A375 (cell line): ENCODE data around the gene MAPT. TPM values are rescaled to one million over a fixed set of nuclear protein-coding genes. Genes with fewer than 3 reads are reported as not detected.

Experiments used
- small RNA-seq: library from RNA; depleted of rRNA; stranded (forward); fragments of <200 nt; gene quantifications from one replicate; pipeline ENCODE3, GENCODE V24; 2014
- total RNA-seq: library from RNA; depleted of rRNA; stranded (reverse); fragments of >200 nt; shearing (Covaris generic); gene quantifications from 2 replicates; pipeline ENCODE4 v1.2.3, GENCODE V29; 2014; rRNA removed

Gene MAPT
- 0.88 and 3.1 TPM in 2 replicates for total RNA-seq

DNA sequence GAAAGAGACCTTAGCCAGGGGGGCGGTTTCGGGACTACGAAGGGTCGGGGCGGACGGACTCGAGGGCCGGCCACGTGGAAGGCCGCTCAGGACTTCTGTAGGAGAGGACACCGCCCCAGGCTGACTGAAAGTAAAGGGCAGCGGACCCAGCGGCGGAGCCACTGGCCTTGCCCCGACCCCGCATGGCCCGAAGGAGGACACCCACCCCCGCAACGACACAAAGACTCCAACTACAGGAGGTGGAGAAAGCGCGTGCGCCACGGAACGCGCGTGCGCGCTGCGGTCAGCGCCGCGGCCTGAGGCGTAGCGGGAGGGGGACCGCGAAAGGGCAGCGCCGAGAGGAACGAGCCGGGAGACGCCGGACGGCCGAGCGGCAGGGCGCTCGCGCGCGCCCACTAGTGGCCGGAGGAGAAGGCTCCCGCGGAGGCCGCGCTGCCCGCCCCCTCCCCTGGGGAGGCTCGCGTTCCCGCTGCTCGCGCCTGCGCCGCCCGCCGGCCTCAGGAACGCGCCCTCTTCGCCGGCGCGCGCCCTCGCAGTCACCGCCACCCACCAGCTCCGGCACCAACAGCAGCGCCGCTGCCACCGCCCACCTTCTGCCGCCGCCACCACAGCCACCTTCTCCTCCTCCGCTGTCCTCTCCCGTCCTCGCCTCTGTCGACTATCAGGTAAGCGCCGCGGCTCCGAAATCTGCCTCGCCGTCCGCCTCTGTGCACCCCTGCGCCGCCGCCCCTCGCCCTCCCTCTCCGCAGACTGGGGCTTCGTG is at the start of gene MAPT:
Gene MAPT, plus strand, starts transcription at position 533 of the 763 bp plus-strand sequence. CDS start 67,784 bp downstream, outside the sequence.

GRCh38 chr17:45844695-45845375 is 49.5 kb upstream of the MAPT start, which contains the start of gene SPPL2C:
SPPL2C (plus strand) TSS chr17:45844881; CDS start chr17:45844907, 26 bp downstream.

DNA sequence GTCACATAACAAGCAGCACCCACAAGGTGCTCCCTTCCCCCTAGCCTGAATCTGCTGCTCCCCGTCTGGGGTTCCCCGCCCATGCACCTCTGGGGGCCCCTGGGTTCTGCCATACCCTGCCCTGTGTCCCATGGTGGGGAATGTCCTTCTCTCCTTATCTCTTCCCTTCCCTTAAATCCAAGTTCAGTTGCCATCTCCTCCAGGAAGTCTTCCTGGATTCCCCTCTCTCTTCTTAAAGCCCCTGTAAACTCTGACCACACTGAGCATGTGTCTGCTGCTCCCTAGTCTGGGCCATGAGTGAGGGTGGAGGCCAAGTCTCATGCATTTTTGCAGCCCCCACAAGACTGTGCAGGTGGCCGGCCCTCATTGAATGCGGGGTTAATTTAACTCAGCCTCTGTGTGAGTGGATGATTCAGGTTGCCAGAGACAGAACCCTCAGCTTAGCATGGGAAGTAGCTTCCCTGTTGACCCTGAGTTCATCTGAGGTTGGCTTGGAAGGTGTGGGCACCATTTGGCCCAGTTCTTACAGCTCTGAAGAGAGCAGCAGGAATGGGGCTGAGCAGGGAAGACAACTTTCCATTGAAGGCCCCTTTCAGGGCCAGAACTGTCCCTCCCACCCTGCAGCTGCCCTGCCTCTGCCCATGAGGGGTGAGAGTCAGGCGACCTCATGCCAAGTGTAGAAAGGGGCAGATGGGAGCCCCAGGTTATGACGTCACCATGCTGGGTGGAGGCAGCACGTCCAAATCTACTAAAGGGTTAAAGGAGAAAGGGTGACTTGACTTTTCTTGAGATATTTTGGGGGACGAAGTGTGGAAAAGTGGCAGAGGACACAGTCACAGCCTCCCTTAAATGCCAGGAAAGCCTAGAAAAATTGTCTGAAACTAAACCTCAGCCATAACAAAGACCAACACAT is 104.9 kb downstream of the MAPT start, which contains the start of gene STH:
Gene STH, plus strand, starts transcription at position 264 of the 913 bp plus-strand sequence. Its CDS starts 30 bp downstream, at position 294.

Small RNA genes lying within 50 kb of the gene (small RNA-seq; reads per million reads assigned to genes)
- not detected for gene RF00017

Other genes with a start within 250 kb of the MAPT start
- gene CRHR1, start 110.2 kb upstream of the MAPT start, total RNA-seq = not detected in 2 replicates
- not detected in 2 replicates for gene SPPL2C, start 49.7 kb upstream of the MAPT start, total RNA-seq
- gene STH, start 104.7 kb downstream of the MAPT start, total RNA-seq = not detected in 2 replicates